Measurements from ENCODE around the gene PLCD1.

Gene PLCD1

GRCh38 chr3:38051131-38051530 lies 21.7 kb upstream of the PLCD1 start:
- Histone ChIP-seq H3K4me1 (ENCODE audit: insufficient read depth, low read length) (no peaks in the 10 kb centered on the region), H3K9me3 (ENCODE audit: low read length) (no peaks in the 10 kb centered on the region), H3K9ac (ENCODE audit: low read length) (no peak overlapping the region)

DNA sequence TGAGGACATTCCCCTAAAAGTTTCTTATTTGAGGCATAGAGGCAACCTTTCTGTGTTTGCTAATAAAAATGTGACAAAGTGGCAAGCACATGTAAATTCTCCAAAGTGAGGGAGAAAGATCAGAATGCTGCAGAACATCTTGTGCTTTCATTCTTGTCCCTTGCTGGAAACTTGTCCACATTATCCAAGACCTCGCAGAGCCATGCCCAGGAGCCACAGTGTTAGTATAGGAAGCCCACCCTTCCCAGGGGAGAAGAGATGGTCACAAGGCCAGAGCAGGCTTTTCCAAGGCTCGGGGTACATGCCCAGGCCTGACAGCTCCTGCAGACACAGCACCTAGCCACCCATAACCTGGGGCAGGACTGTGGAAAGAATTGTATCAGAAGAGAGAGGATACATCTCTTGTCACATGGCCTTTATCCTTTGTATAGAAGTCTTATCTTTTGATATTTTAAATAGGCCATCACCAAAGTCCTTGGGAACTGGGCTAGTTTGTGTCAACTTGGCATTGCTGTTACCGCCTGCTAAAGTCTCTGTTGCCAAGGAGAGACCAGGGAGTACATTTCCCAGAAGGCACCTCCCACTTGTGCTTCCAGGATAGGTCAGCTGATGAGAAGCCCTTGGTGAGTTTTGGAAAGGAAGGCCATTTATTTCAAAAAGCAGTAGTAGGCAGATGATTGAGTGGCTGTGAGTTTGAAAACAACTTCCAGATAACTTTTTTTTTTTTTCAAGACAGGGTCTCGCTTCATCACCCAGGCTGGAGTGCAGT lies 20.1 kb upstream of the PLCD1 start:
- H3K36me3 ChIP-seq (ENCODE audit: insufficient read depth, low read length), result no peaks in the 10 kb centered on the region

More at GRCh38 chr3:38051131-38051530, 21.7 kb upstream of the PLCD1 start:
- no peak overlapping the region for H3K27ac ChIP-seq (ENCODE audit: low read depth, low read length)
- H3K4me3 ChIP-seq (ENCODE audit: low read depth in 1 of 2, low read length in 2 of 2), result no peak overlapping the region
- no peaks in the 10 kb centered on the region for H3K36me3 ChIP-seq (ENCODE audit: insufficient read depth, low read length)
- H3K27me3 ChIP-seq (ENCODE audit: control insufficient read depth in 1 of 2, insufficient read depth in 2 of 2, low read length in 2 of 2), result no peaks in the 10 kb centered on the region

GRCh38 chr3:38047896-38048295 lies 18.5 kb upstream of the PLCD1 start:
- no peak overlapping the region for H3K27ac ChIP-seq (ENCODE audit: low read depth, low read length)
- H3K9me3 ChIP-seq (ENCODE audit: low read length), result no peaks in the 10 kb centered on the region
- H3K4me1 ChIP-seq (ENCODE audit: insufficient read depth, low read length), result no peaks in the 10 kb centered on the region
- H3K4me3 ChIP-seq (ENCODE audit: low read depth in 1 of 2, low read length in 2 of 2), result no peak overlapping the region
- H3K36me3 ChIP-seq (ENCODE audit: insufficient read depth, low read length), result no peaks in the 10 kb centered on the region
- no peaks in the 10 kb centered on the region for H3K27me3 ChIP-seq (ENCODE audit: control insufficient read depth in 1 of 2, insufficient read depth in 2 of 2, low read length in 2 of 2)
- no peak overlapping the region for H3K9ac ChIP-seq (ENCODE audit: low read length)

More for the DNA sequence above, 20.1 kb upstream of the PLCD1 start:
- Histone ChIP-seq H3K9me3 (ENCODE audit: low read length) (no peaks in the 10 kb centered on the region), H3K4me3 (ENCODE audit: low read depth in 1 of 2, low read length in 2 of 2) (no peak overlapping the region), H3K27ac (ENCODE audit: low read depth, low read length) (no peak overlapping the region), H3K4me1 (ENCODE audit: insufficient read depth, low read length) (no peaks in the 10 kb centered on the region), H3K27me3 (ENCODE audit: control insufficient read depth in 1 of 2, insufficient read depth in 2 of 2, low read length in 2 of 2) (no peaks in the 10 kb centered on the region), H3K9ac (ENCODE audit: low read length) (no peak overlapping the region)

DNA sequence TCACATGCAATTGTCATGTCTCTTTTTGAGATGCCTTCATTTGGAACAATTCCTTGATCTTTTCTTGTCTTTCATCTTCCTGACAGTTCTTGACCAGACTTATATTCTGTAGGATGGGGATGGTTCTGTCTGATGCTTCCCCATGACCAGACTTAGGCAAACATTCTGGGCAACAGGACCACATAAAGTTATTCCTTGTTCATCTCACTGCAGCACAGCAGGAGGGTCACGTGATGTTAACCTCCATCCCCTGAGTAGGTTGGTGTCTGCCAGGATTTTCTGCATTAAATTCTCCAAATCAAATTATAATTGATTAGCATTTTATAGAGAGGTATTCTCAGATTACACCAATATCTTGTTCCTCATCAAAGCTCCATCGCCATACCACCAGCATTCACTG lies 17.4 kb upstream of the PLCD1 start:
- no peaks in the 10 kb centered on the region for H3K27me3 ChIP-seq (ENCODE audit: control insufficient read depth in 1 of 2, insufficient read depth in 2 of 2, low read length in 2 of 2)
- no peaks in the 10 kb centered on the region for H3K36me3 ChIP-seq (ENCODE audit: insufficient read depth, low read length)
- no peaks in the 10 kb centered on the region for H3K4me1 ChIP-seq (ENCODE audit: insufficient read depth, low read length)
- H3K9ac ChIP-seq (ENCODE audit: low read length), result no peak overlapping the region
- H3K27ac ChIP-seq (ENCODE audit: low read depth, low read length), result no peak overlapping the region
- no peaks in the 10 kb centered on the region for H3K9me3 ChIP-seq (ENCODE audit: low read length)
- H3K4me3 ChIP-seq (ENCODE audit: low read depth in 1 of 2, low read length in 2 of 2), result no peak overlapping the region

DNA sequence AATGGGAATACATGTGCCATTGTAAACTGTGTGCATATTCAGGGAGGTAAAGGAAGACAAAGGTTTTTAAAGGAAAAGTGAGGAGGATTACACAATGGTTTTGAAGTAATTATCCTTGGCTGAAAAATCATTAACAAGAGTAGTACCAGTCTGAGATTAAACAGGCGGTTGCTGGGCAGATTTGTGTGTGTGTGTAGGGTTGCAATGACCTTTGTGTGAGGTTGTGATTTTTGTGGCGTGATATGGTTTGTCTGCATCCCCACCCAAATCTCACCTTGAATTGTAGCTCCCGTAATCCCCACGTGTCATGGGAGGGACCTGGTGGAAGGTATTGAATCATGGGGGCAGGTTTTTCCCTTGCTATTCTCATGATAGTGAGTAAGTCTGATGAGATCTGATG lies 16.6 kb upstream of the PLCD1 start:
- Histone ChIP-seq H3K27ac (ENCODE audit: low read depth, low read length) (no peak overlapping the region), H3K9me3 (ENCODE audit: low read length) (no peaks in the 10 kb centered on the region), H3K36me3 (ENCODE audit: insufficient read depth, low read length) (no peaks in the 10 kb centered on the region), H3K9ac (ENCODE audit: low read length) (no peak overlapping the region), H3K27me3 (ENCODE audit: control insufficient read depth in 1 of 2, insufficient read depth in 2 of 2, low read length in 2 of 2) (no peaks in the 10 kb centered on the region), H3K4me1 (ENCODE audit: insufficient read depth, low read length) (no peaks in the 10 kb centered on the region), H3K4me3 (ENCODE audit: low read depth in 1 of 2, low read length in 2 of 2) (no peak overlapping the region)

- Histone ChIP-seq H3K36me3 (ENCODE audit: insufficient read depth, low read length) (no peaks in the 10 kb centered on the region), H3K4me1 (ENCODE audit: insufficient read depth, low read length) (peaks cover 10% of the 10 kb centered on the region), H3K4me3 (ENCODE audit: low read depth in 1 of 2, low read length in 2 of 2) (no peak overlapping the region), H3K9ac (ENCODE audit: low read length) (no peak overlapping the region), H3K9me3 (ENCODE audit: low read length) (no peaks in the 10 kb centered on the region), H3K27ac (ENCODE audit: low read depth, low read length) (no peak overlapping the region), H3K27me3 (ENCODE audit: control insufficient read depth in 1 of 2, insufficient read depth in 2 of 2, low read length in 2 of 2) (no peaks in the 10 kb centered on the region)
Measured at GRCh38 chr3:38043486-38043885, 14.0 kb upstream of the PLCD1 start.

DNA sequence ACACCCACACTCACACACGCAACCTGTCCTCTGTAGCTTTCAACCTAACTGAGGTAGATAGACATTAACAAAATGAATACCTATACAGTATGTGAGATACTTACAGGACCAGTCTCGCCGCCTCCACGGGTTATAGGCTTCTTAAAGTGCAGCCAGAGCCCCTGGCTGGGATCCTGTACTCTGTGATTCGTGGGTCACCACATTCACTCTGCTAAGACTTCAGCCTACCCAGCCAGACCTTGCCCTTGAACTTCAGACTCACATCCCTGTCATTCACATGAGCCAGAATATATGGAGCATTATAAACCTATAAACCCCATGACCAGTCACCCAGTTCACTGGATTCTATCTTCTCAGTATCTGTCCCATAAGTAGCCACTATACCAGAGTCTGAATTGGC lies 11.0 kb upstream of the PLCD1 start:
- Histone ChIP-seq H3K27me3 (ENCODE audit: control insufficient read depth in 1 of 2, insufficient read depth in 2 of 2, low read length in 2 of 2) (no peaks in the 10 kb centered on the region), H3K9me3 (ENCODE audit: low read length) (no peaks in the 10 kb centered on the region), H3K9ac (ENCODE audit: low read length) (no peak overlapping the region), H3K36me3 (ENCODE audit: insufficient read depth, low read length) (no peaks in the 10 kb centered on the region), H3K4me3 (ENCODE audit: low read depth in 1 of 2, low read length in 2 of 2) (no peak overlapping the region), H3K27ac (ENCODE audit: low read depth, low read length) (no peak overlapping the region), H3K4me1 (ENCODE audit: insufficient read depth, low read length) (peaks cover 10% of the 10 kb centered on the region)

DNA sequence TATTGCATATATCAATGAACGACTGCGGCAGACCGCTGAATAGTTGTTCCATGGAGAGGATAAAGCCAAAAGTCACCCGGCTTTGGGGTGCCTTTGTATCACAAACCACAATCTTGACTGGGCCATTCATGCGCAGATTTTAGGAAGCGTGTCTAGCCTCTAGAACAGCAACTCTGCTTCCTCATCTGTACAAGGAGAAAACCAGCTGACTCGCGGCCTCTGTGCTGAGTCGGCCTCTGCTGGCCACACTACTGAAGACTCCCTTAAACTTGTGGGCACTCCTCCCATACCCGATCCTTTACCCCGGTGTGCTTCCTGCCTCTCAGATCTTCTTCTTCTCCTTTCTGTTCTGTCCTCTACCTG lies 10.4 kb upstream of the PLCD1 start:
- peak overlapping the region; percentile 18 to 63 for H3K4me3 ChIP-seq (ENCODE audit: low read depth in 1 of 2, low read length in 2 of 2)
- no peak overlapping the region for H3K9ac ChIP-seq (ENCODE audit: low read length)
- H3K9me3 ChIP-seq (ENCODE audit: low read length), result no peaks in the 10 kb centered on the region
- H3K36me3 ChIP-seq (ENCODE audit: insufficient read depth, low read length), result no peaks in the 10 kb centered on the region
- H3K27me3 ChIP-seq (ENCODE audit: control insufficient read depth in 1 of 2, insufficient read depth in 2 of 2, low read length in 2 of 2), result no peaks in the 10 kb centered on the region
- H3K4me1 ChIP-seq (ENCODE audit: insufficient read depth, low read length), result peaks cover 10% of the 10 kb centered on the region
- no peak overlapping the region for H3K27ac ChIP-seq (ENCODE audit: low read depth, low read length)

- peak within 1 kb of the TSS; percentile 18 to 63 for H3K4me3 ChIP-seq (ENCODE audit: low read depth in 1 of 2, low read length in 2 of 2)
- no peak within 1 kb of the TSS for H3K27ac ChIP-seq (ENCODE audit: low read depth, low read length)
- H3K9ac ChIP-seq (ENCODE audit: low read length), result no peak within 1 kb of the TSS
- H3K27me3 ChIP-seq (ENCODE audit: control insufficient read depth in 1 of 2, insufficient read depth in 2 of 2, low read length in 2 of 2), result no peaks in the 10 kb centered on the region
- H3K4me1 ChIP-seq (ENCODE audit: insufficient read depth, low read length), result peaks cover 10% of the 10 kb centered on the region
- no peaks in the 10 kb centered on the region for H3K36me3 ChIP-seq (ENCODE audit: insufficient read depth, low read length)
- no peaks in the 10 kb centered on the region for H3K9me3 ChIP-seq (ENCODE audit: low read length)
Measured at GRCh38 chr3:38039101-38039898, 9.9 kb upstream of the PLCD1 start, which contains the start of gene DLEC1. TSS of gene DLEC1 (plus strand) at chr3:38039208. CDS start at chr3:38039226, 18 bp downstream.

- H3K9ac ChIP-seq (ENCODE audit: low read length), result no peak overlapping the region
Measured at GRCh38 chr3:38038447-38038911, 9.0 kb upstream of the PLCD1 start.

GRCh38 chr3:38036906-38037305 lies 7.5 kb upstream of the PLCD1 start:
- Histone ChIP-seq H3K36me3 (ENCODE audit: insufficient read depth, low read length) (no peaks in the 10 kb centered on the region), H3K9ac (ENCODE audit: low read length) (no peak overlapping the region), H3K4me1 (ENCODE audit: insufficient read depth, low read length) (peaks cover 10% of the 10 kb centered on the region), H3K9me3 (ENCODE audit: low read length) (no peaks in the 10 kb centered on the region), H3K4me3 (ENCODE audit: low read depth in 1 of 2, low read length in 2 of 2) (no peak overlapping the region), H3K27me3 (ENCODE audit: control insufficient read depth in 1 of 2, insufficient read depth in 2 of 2, low read length in 2 of 2) (no peaks in the 10 kb centered on the region), H3K27ac (ENCODE audit: low read depth, low read length) (no peak overlapping the region)

More at GRCh38 chr3:38038447-38038911, 9.0 kb upstream of the PLCD1 start:
- peaks cover 10% of the 10 kb centered on the region for H3K4me1 ChIP-seq (ENCODE audit: insufficient read depth, low read length)
- H3K27me3 ChIP-seq (ENCODE audit: control insufficient read depth in 1 of 2, insufficient read depth in 2 of 2, low read length in 2 of 2), result no peaks in the 10 kb centered on the region
- peak overlapping the region in 1 of 2 donors; percentile 63 for H3K4me3 ChIP-seq (ENCODE audit: low read depth in 1 of 2, low read length in 2 of 2)
- no peak overlapping the region for H3K27ac ChIP-seq (ENCODE audit: low read depth, low read length)
- H3K9me3 ChIP-seq (ENCODE audit: low read length), result no peaks in the 10 kb centered on the region
- H3K36me3 ChIP-seq (ENCODE audit: insufficient read depth, low read length), result no peaks in the 10 kb centered on the region
